HL-60 (cell line): ENCODE results near the gene TMEM80.

Source experiments
- CTCF ChIP-seq: IDR thresholded peaks from one replicate; pipeline ENCODE4 v1.5.1; 2011; ENCODE audit warnings: low read length, control low read depth, inconsistent platforms; ENCODE audit not compliant: insufficient read depth
- GABPA ChIP-seq: IDR thresholded peaks from 2 replicates; pipeline ENCODE4 v1.6.1; 2012; ENCODE audit warnings: low read depth
- POLR2AphosphoS5 ChIP-seq: IDR thresholded peaks from 2 replicates; pipeline ENCODE4 v1.6.1; 2012; ENCODE audit warnings: low read depth
- REST ChIP-seq: IDR thresholded peaks from 2 replicates; pipeline ENCODE4 v1.6.1; 2012; ENCODE audit warnings: low read depth; ENCODE audit not compliant: insufficient replicate concordance
- SPI1 ChIP-seq: IDR thresholded peaks from 2 replicates; pipeline ENCODE4 v1.6.1; 2012; ENCODE audit warnings: low read depth, mild to moderate bottlenecking, borderline replicate concordance

GRCh38 chr11:733072-733471 lies 37.5 kb downstream of the TMEM80 start:
- no peak for TF ChIP-seq CTCF
- no peak for TF ChIP-seq POLR2AphosphoS5
- TF ChIP-seq REST, result no peak
- no peak for TF ChIP-seq GABPA
- TF ChIP-seq SPI1, result no peak
